Fibroblast of pulmonary artery (primary cell): Measurements from ENCODE around the gene PLA2G7.
"Not testable (repeated sequence)": the region's sequence is repeated elsewhere in the genome, so short reads cannot be mapped to it uniquely, and the experiment has no call there.

Experiments used
- DNase-seq: peaks from one replicate; pipeline ENCODE4 v3.0.0-alpha.2; 2010; ENCODE audit warnings: low read depth
- H3K4me3 ChIP-seq: replicated peaks from 2 replicates; pipeline ENCODE4 v1.5.1; 2011; ENCODE audit warnings: low read depth, mild to moderate bottlenecking, control low read depth, low read length, moderate library complexity
- TF ChIP-seq, protein P1 (sequence below): IDR thresholded peaks from 2 replicates; pipeline ENCODE4 v1.5.1; 2011; ENCODE audit warnings: mild to moderate bottlenecking, control low read depth, low read length, inconsistent platforms; ENCODE audit errors: missing control alignments

PLA2G7 gene

DNA sequence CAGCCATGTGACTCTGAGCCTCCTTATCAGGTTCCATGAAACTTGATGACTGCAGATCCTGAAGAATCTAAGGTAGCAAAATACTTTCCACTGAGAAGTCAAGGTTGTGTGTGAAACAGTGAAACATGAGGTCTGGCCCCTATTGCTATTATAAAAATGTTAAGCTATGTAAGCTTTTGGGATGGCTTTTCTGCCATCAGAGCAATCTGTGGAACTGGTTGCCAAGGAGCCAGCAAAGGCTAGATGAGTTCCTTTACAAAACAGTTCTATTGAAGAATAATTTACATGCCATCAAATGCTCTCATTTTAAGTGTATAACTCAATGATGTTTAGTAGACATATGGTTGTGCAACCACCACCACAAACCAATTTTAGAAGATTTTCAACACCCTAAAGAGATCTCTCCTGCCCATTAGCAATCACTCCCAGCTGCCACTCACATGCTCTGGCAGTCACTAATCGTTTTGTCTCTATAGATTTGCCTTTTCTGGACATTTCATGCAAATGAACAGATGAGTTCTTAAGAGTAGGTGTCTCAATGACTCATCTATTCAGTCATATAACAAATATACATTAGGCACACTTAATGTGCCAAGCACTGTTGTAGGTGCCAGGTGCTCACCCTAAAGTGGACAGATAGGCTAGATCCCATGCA, 38.2 kb upstream of the PLA2G7 start:
- no peak for DNase-seq

DNA sequence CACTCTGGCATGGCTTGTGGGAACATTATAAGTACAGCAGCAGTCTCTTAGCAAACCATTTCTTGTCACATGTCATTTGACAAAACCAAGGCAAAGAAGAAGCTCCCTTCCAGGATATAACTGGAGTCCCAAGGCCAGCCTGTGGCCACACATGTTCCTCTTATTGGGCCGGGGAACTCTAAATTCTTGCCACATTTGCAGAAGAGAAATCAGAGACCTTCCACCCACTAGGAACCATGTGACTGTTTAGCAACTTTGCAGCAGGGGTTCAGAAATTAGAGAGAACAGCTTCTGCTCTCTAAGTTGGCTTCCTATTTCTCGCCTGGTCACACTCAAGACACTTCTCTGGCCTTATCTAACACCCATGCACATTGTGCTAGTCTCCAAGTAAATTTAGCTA, 37.6 kb upstream of the PLA2G7 start:
- no peak for DNase-seq
- H3K4me3 ChIP-seq, result no peak overlapping the region
- TF ChIP-seq, protein P1, sequence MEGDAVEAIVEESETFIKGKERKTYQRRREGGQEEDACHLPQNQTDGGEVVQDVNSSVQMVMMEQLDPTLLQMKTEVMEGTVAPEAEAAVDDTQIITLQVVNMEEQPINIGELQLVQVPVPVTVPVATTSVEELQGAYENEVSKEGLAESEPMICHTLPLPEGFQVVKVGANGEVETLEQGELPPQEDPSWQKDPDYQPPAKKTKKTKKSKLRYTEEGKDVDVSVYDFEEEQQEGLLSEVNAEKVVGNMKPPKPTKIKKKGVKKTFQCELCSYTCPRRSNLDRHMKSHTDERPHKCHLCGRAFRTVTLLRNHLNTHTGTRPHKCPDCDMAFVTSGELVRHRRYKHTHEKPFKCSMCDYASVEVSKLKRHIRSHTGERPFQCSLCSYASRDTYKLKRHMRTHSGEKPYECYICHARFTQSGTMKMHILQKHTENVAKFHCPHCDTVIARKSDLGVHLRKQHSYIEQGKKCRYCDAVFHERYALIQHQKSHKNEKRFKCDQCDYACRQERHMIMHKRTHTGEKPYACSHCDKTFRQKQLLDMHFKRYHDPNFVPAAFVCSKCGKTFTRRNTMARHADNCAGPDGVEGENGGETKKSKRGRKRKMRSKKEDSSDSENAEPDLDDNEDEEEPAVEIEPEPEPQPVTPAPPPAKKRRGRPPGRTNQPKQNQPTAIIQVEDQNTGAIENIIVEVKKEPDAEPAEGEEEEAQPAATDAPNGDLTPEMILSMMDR, result no peak

More for the DNA sequence above, 38.2 kb upstream of the PLA2G7 start:
- no peak overlapping the region for H3K4me3 ChIP-seq
- TF ChIP-seq, protein P1, result no peak

DNA sequence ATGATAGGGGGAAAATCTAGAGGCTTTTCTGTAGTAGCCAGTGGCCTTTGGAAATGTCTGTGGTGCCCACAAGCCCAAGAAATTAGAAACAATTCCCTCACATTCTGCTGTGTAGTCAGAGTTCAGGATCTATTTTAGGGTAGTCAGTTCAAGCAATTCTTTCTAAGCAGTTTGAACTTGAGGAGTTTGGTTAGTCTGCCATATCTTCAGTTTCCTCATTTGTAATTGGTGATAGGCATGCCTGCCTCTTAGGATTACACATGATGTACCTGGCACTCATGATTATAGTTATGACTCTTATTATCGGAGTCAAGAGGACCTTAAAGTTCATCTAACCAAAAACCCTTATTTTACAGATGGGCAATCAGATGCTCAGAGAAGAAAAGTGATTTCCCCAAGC, 36.8 kb upstream of the PLA2G7 start:
- TF ChIP-seq, protein P1, result no peak
- H3K4me3 ChIP-seq, result no peak overlapping the region
- no peak for DNase-seq

DNA sequence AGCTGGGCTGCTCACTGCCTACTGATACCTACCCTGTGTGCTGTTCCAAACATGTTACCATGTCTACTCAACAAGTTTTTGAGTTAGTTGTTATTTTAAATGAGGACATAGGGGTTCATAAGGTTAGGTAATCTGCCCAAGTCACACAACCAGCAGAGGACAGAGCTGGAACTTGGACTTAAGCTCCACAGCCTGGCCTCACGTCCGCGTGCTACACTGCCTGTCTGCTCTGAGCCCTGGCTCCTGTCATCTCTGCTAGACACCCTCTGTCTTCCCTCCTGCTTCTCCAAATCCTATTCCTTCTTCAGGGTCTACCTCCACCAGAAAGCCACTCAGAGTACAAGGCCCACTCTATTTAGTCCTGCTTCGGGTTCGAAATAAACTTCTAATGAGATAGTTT, 29.8 kb upstream of the PLA2G7 start:
- TF ChIP-seq, protein P1, result no peak
- H3K4me3 ChIP-seq, result no peak overlapping the region
- no peak for DNase-seq

DNA sequence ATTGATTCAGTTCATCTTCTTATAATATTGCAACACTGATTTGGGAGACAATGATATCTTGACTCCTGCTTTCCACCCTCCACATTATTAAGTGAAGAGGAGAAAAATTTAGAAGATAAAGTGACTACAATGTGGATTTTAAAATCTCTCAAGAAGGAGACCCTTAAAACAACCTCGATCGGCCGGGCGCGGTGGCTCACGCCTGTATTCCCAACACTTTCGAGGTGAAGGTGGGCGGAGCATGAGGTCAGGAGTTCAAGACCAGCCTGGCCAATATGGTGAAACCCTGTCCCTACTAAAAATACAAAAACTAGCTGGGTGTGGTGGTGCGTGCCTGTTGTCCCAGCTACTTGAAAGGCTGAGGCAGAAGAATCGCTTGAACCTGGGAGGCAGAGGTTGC, 29.1 kb upstream of the PLA2G7 start:
- DNase-seq, H3K4me3 ChIP-seq: not testable (repeated sequence)

DNA sequence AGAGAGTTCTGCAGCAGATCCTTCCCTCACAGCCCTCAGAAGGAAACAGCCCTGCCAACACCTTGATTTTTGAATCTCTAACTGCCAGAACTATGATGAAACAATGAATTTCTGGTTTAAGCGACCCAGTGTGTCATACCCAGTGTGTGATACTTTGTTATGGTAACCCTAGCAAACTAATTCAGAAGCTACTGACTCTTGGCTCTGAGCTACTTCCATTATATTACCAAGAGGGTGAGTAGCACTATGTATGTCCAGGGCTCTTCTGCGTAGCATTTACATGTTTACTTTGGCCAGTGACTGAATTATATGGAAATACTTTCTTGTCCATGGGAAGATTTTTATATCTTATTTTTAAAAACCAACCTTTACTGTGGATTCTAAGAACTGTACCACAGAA, 28.3 kb upstream of the PLA2G7 start:
- no peak for DNase-seq
- no peak overlapping the region for H3K4me3 ChIP-seq
- TF ChIP-seq, protein P1, result no peak

DNA sequence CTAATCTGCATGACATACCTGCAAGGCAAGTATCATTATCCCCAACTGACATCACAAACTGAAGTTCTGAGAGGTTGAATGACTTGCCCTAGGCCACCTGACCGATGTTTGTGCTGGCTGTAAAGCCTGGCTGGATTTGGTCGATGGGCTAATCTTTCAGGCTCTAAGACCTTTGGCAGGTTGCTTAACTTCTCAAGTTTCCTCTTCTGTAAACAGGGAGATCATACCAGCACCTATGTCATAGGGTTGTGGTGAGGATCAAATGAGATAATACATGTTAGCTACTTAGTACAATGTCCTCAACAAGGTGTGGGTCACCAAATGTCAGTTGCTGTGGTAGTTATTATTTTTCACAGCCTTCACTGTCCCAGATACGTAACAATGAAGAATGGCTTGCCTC, 25.8 kb upstream of the PLA2G7 start:
- DNase-seq, result no peak
- TF ChIP-seq, protein P1, result no peak
- H3K4me3 ChIP-seq, result no peak overlapping the region
